GM15510 (cell line): Measurements from ENCODE around the gene MALL.

Experiments used
- POLR2A ChIP-seq: IDR thresholded peaks from 3 replicates; pipeline ENCODE4 v1.6.1; 2011; ENCODE audit warnings: borderline replicate concordance; ENCODE audit not compliant: insufficient read length; ENCODE audit errors: extremely low read depth

Gene MALL

DNA sequence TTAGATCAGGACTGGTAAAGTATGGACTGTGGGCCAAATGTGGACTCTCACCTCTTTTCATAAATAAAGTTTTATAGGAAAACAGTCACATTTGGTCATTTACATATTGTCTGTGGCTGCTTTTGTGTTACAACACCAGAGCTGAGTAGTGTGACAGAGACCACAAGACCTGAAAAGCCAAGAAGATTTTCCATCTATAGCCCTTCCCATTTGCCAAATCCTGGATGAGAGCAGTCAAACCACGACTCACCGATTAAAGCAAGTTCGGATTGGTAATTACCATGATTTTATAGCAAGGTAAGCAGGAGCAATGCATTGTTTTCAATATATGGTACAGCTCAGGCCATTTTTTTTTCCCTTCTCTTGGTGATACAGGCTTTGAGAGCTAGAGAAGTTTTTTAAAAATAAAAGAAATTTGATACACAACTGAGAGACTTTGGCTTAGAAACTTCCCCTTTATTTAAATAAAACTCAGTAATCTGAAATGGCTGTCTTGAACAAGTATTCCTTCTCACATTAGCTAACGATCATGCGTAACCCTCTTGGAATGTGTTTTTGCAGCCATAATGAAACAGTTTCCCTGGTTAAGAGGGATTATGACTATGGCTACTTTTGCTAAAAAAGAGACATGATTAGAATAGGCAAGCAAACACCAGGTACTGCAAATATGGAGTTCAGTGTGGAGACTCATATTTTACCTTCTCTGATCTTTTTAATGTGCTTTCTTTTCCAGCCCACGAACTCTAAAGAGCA lies 9.5 kb upstream of the MALL start:
- no peak for TF ChIP-seq POLR2A

DNA sequence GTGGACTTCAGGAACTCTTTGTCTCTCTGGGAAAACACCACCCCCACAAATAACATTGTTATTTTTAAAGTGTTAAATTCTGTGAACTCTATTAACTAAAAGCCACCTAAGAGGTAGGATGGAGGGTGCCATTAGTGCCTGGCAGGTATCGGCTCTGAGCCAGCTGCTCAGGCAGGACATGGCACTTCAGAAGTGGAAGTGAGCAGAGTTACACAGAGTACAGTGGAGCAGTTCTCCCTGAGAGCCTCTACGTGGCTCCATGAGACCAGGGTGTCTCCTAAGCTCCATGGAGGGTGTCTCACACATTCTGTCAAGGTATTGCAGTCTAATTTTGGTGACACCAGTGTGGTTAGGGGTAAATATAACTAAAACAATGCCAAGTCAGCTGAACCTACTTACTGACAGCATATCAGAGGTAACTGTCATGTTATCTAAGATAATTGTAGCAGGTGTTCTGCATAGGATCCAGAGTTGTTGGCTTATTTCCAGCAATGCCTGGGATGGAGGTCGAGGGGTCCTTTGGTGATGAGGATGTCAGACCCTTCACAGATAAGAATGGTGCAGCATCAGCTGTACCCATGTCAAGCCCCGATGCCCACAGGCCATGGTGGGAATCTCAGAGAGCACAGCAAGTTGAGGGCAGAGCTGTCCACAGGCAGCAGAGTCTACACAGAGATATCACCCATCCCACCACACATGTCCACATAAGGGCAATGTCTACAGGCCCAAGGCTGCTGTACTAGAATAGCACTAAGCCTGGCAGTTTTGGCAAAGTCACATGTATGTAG lies 8.6 kb upstream of the MALL start:
- no peak for TF ChIP-seq POLR2A

DNA sequence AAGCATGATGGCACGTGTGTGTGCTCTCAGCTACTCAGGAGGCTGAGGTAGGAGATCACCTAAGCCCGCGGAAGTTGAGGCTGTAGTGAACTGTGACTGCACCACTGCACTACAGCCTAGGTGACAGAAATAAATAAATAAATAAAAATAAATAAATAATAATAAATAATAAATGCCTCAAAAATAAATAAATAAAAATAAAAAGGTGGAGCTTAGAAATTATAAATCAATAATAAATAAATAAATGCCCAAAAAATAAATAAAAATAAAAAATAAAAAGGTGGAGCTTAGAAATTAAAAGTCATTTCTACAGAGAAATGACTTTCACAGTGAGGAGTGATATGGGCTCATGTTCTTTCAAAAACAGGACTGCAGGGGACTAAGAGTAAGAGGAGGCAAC lies 6.0 kb upstream of the MALL start:
- TF ChIP-seq POLR2A, result no peak

DNA sequence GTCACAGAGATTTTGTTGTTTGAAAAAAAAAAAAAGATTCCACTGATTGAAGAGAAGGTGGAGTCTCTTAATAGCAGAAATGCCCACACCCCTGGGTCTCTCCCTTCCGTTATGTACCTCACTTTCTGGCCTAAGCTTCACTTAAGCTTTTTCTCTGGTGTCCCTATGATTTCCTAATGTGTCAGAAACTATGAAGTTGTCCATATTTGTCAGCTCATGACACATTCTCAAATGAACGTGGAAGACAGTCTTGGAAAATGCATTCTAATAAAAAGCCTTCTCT lies 5.4 kb upstream of the MALL start:
- no peak for TF ChIP-seq POLR2A

DNA sequence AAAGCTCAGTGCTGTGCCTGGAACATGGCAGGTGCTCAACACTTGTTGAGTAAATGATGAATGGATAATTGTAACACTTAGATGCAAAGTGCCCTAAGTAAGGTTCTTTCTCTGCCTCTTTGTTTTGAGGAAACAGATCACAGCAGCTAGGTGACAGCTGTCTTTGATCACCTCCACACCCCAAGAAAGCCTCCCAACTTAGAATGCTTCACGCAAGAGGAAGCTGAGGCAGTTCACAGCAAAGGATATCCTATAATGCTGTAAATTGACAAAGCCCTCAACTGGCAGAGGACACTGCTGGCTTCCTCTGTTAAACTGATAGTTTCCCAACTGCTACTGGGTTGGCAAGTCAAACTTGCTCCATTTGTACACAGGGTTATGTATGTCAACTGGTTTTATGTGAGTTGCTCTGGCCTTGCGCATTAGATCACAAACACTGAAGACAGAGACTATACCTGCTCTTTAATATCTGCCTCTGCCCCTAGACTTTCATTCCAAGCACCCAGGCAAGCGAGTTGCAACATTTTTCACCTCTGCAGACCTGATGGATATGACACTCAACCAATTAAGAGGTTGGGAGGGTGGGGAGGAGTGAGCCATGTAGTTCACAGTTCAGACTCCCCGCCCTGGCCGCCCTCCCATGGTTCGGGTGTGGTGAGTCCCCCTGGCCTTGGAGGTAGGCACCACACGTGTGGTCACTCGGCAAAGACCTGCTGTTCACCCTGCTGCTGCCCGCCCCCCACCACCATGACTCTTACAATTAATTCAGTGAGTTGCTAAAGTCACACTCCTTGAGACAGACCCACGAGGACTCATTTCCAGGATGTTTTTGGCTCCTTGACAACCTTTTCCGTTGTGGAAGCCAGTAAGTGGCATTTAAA lies 4.8 kb upstream of the MALL start:
- TF ChIP-seq POLR2A, result no peak

DNA sequence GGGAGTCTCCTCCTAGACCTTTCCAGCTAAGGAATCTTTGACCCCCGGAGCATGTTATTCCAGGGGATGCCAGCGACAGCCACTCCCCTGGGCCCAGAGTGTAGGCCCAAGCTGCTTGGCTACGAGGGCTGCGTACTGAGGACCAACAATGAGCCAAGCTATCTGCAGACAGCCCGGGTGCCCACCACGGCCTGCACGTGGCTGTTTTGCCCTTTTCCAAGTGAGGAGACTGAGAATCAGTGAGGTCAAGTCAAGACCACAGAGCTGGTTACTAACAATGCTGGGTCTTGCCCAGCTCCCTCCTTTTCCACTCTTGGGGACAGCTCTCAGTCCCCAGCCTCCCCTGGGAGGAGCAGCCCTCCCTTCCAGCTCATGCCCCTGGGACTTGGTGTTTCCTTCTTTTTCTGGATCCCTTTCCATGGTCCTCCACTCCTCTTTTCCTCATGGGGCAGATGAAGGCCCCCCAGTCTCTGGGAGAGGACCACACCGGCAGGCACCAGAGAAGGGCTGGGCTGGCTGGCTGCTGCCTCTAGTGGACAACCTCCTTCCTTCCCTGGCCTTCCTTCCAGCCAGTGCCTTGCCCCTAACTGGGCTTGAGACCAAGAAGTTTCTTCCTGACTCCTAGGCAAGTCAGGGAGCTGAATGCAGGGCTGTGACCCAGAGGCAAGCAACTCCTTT lies 550 bp upstream of the MALL start:
- no peak for TF ChIP-seq POLR2A

DNA sequence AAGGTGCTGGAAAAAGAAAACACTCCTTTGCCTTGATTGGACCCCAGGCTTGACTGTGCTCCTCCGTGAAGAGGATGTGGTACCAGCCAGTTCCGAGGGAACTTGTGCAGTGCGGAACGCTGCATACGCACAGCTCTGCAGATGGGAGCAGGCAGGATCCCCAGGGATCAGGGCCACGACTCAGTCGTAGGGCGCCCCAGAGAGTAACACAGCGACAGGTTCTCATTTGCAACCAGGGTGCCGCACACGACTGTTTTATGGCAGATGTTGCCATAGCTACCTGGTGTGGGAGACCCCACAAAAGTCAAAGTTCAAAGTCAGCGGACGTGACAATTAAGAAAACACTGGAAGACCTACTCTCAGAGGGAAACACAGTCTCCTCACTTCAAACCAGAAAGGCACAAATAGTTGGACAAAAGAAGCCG lies 779 bp downstream of the MALL start:
- no peak for TF ChIP-seq POLR2A

DNA sequence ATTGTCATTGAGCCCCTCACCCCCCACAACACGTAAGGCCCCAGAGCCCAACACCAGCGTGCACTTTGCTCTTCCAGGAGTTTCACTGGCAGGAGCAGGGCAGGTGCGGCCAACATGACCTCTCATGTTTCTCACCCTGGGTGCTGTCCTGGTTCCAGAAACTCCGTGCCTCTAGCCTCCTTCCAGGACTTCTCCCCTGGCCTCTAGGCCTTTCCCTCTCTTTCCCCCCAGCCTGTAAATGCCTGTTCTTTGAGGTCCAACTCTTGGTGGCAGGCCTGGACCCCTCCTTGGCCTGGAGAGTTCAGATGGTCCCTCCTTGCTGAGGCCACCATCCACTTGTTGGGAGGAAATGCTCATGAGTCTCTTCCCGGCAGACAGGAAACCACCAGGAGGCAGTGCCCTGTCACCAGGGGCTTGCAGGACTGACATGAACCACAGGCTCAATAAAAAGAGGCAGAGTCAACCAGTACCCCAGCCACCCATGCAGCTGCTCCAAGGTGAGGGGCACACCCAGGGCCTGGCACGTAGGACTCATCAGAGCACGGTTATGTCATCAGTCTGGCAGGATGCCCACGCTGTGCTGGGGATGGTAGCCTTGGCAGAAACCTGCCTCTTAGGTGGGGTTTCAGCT lies 1.5 kb downstream of the MALL start:
- no peak for TF ChIP-seq POLR2A

DNA sequence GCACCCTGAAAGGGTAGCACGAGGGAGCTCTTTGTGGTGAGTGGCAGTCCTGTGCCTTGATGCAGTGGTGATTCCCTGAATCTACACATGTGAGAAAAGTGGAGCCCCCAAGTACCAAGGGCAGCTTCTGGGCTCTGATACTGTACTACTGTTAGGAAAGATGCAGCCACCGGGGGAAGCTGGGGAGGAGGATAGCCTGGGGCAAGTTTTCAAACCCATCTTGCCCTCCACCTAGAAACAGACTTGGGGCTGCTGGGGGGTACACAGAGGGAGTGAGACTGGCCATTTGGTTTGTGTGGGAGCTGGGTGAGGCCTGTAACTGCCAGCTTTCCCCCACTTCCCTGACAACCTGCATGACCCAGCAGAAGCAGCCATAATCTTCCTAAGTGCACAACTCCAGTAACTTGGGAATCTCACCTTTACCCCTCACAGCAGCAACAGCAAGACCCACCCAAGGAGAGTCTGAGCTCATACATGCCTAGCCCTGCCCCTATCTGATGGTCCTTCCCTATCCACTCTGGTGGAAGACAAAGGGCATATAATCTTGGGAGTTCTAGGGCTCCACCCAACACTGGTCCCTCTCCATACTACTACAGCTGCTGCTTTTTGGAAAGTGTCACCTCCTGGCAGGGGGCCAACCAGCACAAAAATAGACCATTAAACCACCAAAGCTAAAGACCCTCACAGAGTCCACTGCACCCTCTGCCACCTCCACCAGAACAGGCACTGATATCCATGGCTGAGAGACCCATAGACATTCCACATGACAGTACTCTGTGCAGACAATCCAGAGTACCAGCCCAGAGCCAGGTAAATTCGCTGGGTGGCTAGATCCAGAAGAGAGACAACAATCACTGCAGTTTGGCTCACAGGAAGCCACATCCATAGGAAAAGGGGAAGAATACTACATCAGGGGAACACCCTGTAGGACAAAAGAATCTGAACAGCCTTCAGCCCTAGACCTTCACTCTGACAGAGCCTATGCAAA lies 8.2 kb downstream of the MALL start:
- no peak for TF ChIP-seq POLR2A

DNA sequence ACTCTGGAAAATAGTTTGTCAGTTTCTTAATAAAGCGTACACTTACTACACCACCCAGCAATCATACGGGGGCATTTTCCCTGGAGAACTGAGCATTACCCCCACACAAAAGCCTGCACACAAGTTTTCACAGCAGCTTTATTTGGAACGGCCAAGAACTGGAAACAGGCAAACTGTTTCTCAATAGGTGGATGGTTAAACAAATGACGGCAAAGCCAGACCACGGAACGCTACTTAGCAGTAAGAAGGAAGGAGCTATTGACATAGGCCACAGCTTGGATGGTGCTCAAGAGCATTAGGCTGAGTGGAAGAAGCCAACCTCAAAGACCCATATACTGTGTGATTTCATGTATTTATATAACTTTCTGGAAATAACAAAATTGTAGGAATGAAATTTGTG lies 9.0 kb downstream of the MALL start:
- no peak for TF ChIP-seq POLR2A

DNA sequence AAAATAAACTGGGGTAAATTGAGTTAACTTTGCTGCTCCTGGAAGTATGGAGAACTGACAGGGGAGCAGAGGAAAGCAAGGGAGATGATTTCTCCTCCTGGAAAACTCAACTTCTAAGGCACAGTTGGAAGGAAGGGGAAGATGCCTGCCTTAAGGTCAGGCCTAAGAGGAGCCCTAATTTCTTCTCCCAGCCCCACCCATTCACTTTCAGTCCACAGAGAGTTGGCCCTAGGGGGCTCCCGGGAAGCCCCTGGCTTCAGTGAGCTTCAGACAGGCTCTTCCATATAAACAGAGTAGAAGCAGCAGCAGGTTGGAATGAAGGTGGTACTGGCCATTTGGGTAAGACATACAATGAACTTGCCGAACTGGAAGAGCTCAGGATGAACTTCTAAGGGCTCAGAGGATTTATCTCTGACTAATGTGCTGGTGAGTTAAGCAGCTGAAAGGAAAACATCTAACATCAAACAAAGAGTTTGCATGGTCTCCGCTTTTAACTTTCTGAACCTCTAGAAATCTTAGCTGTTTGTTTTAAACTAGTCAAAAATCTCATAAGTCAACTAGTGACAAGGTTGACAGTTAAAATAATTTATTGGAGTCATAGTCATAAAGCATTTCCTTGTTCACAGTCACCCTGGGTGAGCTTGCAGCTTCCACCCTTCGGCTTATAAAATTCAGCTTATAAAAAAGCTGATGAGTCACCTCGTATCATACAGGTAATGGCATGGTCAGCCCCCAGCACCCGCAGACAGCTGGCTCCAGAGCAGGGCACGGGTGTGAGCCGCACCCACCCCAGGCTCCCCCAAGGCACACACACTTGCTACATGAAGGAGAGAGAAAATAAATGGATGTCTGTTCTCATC lies 9.8 kb downstream of the MALL start:
- no peak for TF ChIP-seq POLR2A

DNA sequence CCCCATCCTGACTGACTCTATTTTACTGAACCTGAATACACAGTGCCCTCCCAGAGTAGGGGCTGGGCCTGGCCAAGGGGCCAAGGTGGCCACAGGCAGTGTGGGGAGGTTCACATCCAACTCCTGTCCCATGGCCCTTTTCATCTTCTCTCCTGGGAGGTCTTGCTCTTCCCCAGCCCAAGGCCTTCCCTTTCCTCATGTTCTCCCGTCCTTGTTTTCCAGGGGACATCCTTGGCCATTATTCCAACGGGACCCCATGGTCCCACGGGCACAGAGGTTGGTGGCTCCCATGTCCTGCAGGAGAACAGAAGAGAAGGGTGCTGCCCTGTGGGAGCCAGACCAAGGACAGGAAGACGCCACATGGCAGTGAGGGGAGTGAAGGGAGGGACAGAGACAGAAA lies 10.4 kb downstream of the MALL start:
- no peak for TF ChIP-seq POLR2A
